Uterus (tissue), 2 donors: ENCODE measurements around the gene KLHDC7A.

Experiments
- CTCF ChIP-seq, 4 experiments: fragments of 200-600 bp in 2 of 4; fragments of 450-650 bp in 2 of 4; sonication (generic) in 2 of 4; IDR thresholded peaks; one replicate each; pipeline ENCODE4 v1.5.1; 2016 to 2019; ENCODE audit warnings: antibody characterized with exemption in 4 of 4, mild to moderate bottlenecking in 2 of 4, moderate library complexity in 1 of 4
- POLR2A ChIP-seq, 2 donors: fragments of 450-650 bp; IDR thresholded peaks; one replicate each; pipeline ENCODE4 v1.6.1; 2016; ENCODE audit warnings: antibody characterized with exemption in 2 of 2, mild to moderate bottlenecking in 1 of 2, moderate library complexity in 1 of 2

- TF ChIP-seq CTCF (IDR thresholded peaks at IDR 0.05), result no peak
- no peak for TF ChIP-seq POLR2A (IDR thresholded peaks at IDR 0.05)
Observed at GRCh38 chr1:18511874-18512150, 31.1 kb downstream of the KLHDC7A start.
